Measurements from ENCODE around the gene REPS1. TPM values are rescaled to one million over a fixed set of nuclear protein-coding genes. Genes with fewer than 3 reads are reported as not detected.

REPS1 gene
- total and polyA plus RNA-seq, 2 donors (not counting 1 experiment from before 2014, with no cell fraction given): 38.1 to 57.1 TPM

DNA sequence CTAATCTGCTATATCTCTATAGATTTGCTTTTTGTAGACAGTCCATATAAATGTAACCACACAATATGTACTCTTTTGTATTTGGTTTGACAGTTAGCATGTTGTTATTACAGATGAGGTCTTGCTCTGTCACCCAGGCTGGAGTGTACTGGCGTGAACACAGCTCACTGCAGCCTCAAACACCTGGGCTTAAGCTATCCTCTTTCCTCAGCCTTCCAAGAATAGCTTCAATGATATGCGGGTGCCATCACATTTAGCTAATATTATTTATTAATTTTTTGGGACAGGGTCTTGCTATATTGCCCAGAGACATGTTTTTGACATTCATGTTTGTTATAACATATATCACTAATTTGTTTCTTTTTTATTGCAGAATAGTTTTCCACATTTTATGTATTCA, 10.8 kb downstream of the REPS1 start:
- Histone ChIP-seq H3K4me2 (replicated peaks; ENCODE audit: low read depth, low read length, poor library complexity, severe bottlenecking) (no peak overlapping the region), H2AFZ (ENCODE audit: insufficient read depth, low read depth, low read length, poor library complexity, severe bottlenecking) (no peak overlapping the region), H3K36me3 (replicated peaks in 1 of 2; ENCODE audit: control extremely low read depth in 1 of 2, control insufficient read depth in 1 of 2, extremely low read depth in 1 of 2, insufficient read depth in 2 of 2, low read length in 1 of 2) (peaks cover 0 to 2% of the 10 kb centered on the region in 2 experiments), H3K79me2 (ENCODE audit: control insufficient read depth, insufficient read depth, low read length) (peaks cover 99% of the 10 kb centered on the region), H3K4me1 (ENCODE audit: control insufficient read depth in 2 of 2, insufficient read depth in 2 of 2, low read length in 2 of 2) (peaks cover 13 to 16% of the 10 kb centered on the region in 2 donors), H3K9me3 (ENCODE audit: control extremely low read depth in 1 of 3, control insufficient read depth in 2 of 3, insufficient read depth in 1 of 3, low read length in 2 of 3) (no peaks in the 10 kb centered on the region), H4K20me1 (ENCODE audit: control insufficient read depth, insufficient read depth, low read length, poor library complexity, severe bottlenecking) (peaks cover 61% of the 10 kb centered on the region), H3K4me3 (ENCODE audit: control extremely low read depth in 1 of 5, extremely low read depth in 1 of 5, insufficient read depth in 1 of 5, low read depth in 2 of 5, low read length in 4 of 5) (no peak overlapping the region), H3K27ac (ENCODE audit: low read length in 2 of 2) (no peak overlapping the region), H3K9ac (ENCODE audit: low read length) (no peak overlapping the region), H3K27me3 (replicated peaks in 1 of 4; ENCODE audit: control extremely low read depth in 1 of 4, control insufficient read depth in 3 of 4, insufficient read depth in 4 of 4, low read length in 3 of 4) (no peaks in the 10 kb centered on the region)
- no peaks in the 10 kb centered on the region for H3K27me3 Mint-ChIP-seq
- H3K4me3 Mint-ChIP-seq: no peak overlapping the region
- H3K9me3 Mint-ChIP-seq (ENCODE audit: insufficient read depth): no peaks in the 10 kb centered on the region
- intact Hi-C loops (cut with micrococcal nuclease): no loop called here
- TF ChIP-seq, protein P1, sequence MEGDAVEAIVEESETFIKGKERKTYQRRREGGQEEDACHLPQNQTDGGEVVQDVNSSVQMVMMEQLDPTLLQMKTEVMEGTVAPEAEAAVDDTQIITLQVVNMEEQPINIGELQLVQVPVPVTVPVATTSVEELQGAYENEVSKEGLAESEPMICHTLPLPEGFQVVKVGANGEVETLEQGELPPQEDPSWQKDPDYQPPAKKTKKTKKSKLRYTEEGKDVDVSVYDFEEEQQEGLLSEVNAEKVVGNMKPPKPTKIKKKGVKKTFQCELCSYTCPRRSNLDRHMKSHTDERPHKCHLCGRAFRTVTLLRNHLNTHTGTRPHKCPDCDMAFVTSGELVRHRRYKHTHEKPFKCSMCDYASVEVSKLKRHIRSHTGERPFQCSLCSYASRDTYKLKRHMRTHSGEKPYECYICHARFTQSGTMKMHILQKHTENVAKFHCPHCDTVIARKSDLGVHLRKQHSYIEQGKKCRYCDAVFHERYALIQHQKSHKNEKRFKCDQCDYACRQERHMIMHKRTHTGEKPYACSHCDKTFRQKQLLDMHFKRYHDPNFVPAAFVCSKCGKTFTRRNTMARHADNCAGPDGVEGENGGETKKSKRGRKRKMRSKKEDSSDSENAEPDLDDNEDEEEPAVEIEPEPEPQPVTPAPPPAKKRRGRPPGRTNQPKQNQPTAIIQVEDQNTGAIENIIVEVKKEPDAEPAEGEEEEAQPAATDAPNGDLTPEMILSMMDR (IDR thresholded peaks at IDR 0.05): no peak
- no peak for TF ChIP-seq EZH2 (IDR thresholded peaks at IDR 0.05; ENCODE audit: borderline replicate concordance, insufficient read depth, low read depth, low read length, poor library complexity, severe bottlenecking)
- no CpG with 5 or more reads among the region's 2 CpGs for WGBS (ENCODE audit: insufficient coverage)
- ATAC-seq (ENCODE audit: low read depth) (no peak), DNase-seq (no peak)
- peaks cover 69% of the 10 kb centered on the region for H3K4me1 Mint-ChIP-seq
- ChIA-PET POLR2A (no interaction called here), CTCF (interaction anchor here (0.8 kb wide), 1 partner anchor 10 kb away, joined by 3 read pairs; no protein-coding TSS in a partner anchor)
- no peak overlapping the region for H3K27ac Mint-ChIP-seq

DNA sequence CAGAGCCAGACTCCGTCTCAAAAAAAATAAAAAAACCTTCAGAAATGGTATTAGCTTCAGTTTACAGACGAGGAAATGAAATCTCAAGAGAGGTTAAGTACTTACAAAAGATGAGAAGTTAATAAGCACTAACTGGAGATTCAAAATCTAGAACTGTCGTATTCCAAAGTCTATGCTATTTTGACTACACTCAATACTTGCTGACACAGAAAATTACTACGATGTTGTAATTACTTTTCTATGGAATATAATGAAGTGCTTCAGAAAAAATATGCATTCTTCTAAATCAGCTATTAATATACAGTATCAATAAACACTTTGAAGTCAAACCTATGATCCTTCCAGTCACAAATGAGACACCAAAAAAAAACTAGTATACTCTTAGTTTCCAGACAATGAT, 12.2 kb downstream of the REPS1 start:
- Mint-ChIP-seq H3K4me3 (no peak overlapping the region), H3K9me3 (ENCODE audit: insufficient read depth) (no peaks in the 10 kb centered on the region), H3K27ac (no peak overlapping the region), H3K4me1 (peaks cover 73% of the 10 kb centered on the region), H3K27me3 (no peaks in the 10 kb centered on the region)
- no peaks in the 10 kb centered on the region for H3K27me3 ChIP-seq (replicated peaks in 1 of 4; ENCODE audit: control extremely low read depth in 1 of 4, control insufficient read depth in 3 of 4, insufficient read depth in 4 of 4, low read length in 3 of 4)
- no peak overlapping the region for H3K9ac ChIP-seq (ENCODE audit: low read length)
- H3K9me3 ChIP-seq (ENCODE audit: control extremely low read depth in 1 of 3, control insufficient read depth in 2 of 3, insufficient read depth in 1 of 3, low read length in 2 of 3): no peaks in the 10 kb centered on the region
- no peaks in the 10 kb centered on the region for H3K36me3 ChIP-seq (replicated peaks in 1 of 2; ENCODE audit: control extremely low read depth in 1 of 2, control insufficient read depth in 1 of 2, extremely low read depth in 1 of 2, insufficient read depth in 2 of 2, low read length in 1 of 2)
- CTCF ChIA-PET: interaction anchor here (3.0 kb wide), 1 partner anchor 11 kb away, joined by 13 read pairs; the partner anchor contains the start of gene REPS1
- no peak overlapping the region for H3K4me3 ChIP-seq (ENCODE audit: control extremely low read depth in 1 of 5, extremely low read depth in 1 of 5, insufficient read depth in 1 of 5, low read depth in 2 of 5, low read length in 4 of 5)
- H2AFZ ChIP-seq (ENCODE audit: insufficient read depth, low read depth, low read length, poor library complexity, severe bottlenecking): no peak overlapping the region
- H3K79me2 ChIP-seq (ENCODE audit: control insufficient read depth, insufficient read depth, low read length): peaks cover 99% of the 10 kb centered on the region
- peaks cover 71% of the 10 kb centered on the region for H4K20me1 ChIP-seq (ENCODE audit: control insufficient read depth, insufficient read depth, low read length, poor library complexity, severe bottlenecking)
- POLR2A ChIA-PET: no interaction called here
- WGBS (ENCODE audit: insufficient coverage): 100% methylated on average over 1 of the region's 4 CpGs
- intact Hi-C loops (cut with micrococcal nuclease): no loop called here
- DNase-seq: no peak
- TF ChIP-seq, protein P1 (IDR thresholded peaks at IDR 0.05): no peak
- TF ChIP-seq EZH2 (IDR thresholded peaks at IDR 0.05; ENCODE audit: borderline replicate concordance, insufficient read depth, low read depth, low read length, poor library complexity, severe bottlenecking): no peak
- H3K4me1 ChIP-seq (ENCODE audit: control insufficient read depth in 2 of 2, insufficient read depth in 2 of 2, low read length in 2 of 2): peaks cover 17 to 23% of the 10 kb centered on the region in 2 donors
- no peak overlapping the region for H3K4me2 ChIP-seq (replicated peaks; ENCODE audit: low read depth, low read length, poor library complexity, severe bottlenecking)
- no peak for ATAC-seq (ENCODE audit: low read depth)
- H3K27ac ChIP-seq (ENCODE audit: low read length in 2 of 2): no peak overlapping the region
